Spleen (tissue), 11 donors: ENCODE results near the gene EDAR. TPM values are rescaled to one million over a fixed set of nuclear protein-coding genes. Genes with fewer than 3 reads are reported as not detected.

Experiments
- DNase-seq: peaks from one replicate; pipeline ENCODE4 v3.0.0-alpha.2; 2020
- H3K27ac ChIP-seq, 8 donors: fragments of 200-600 bp; sonication (generic) in 7 of 8; 1 replicate in 4 of 8; 2 replicates in 4 of 8; pipeline versions ENCODE4 v1.5.0 to v1.8.0; 2016 to 2021; ENCODE audit warnings: inconsistent platforms in 4 of 8, mild to moderate bottlenecking in 4 of 8, moderate library complexity in 1 of 8
- H3K27me3 ChIP-seq, 7 donors: fragments of 200-600 bp; sonication (generic) in 6 of 7; replicated peaks in 1 of 7; 1 replicate in 4 of 7; 2 replicates in 3 of 7; pipeline versions ENCODE4 v1.5.0 to v1.8.0; 2016 to 2021; ENCODE audit warnings: inconsistent platforms in 3 of 7, mild to moderate bottlenecking in 1 of 7
- H3K36me3 ChIP-seq, 6 donors: fragments of 200-600 bp; sonication (generic) in 5 of 6; 1 replicate in 4 of 6; 2 replicates in 2 of 6; pipeline versions ENCODE4 v1.5.0 to v1.8.0; 2016 to 2021; ENCODE audit warnings: inconsistent platforms in 2 of 6
- H3K4me1 ChIP-seq, 6 donors: fragments of 200-600 bp; sonication (generic) in 5 of 6; 1 replicate in 3 of 6; 2 replicates in 3 of 6; pipeline versions ENCODE4 v1.5.0 to v1.8.0; 2016 to 2021; ENCODE audit warnings: inconsistent platforms in 3 of 6
- H3K4me3 ChIP-seq, 8 donors: fragments of 200-600 bp; sonication (generic) in 7 of 8; 1 replicate in 4 of 8; 2 replicates in 4 of 8; pipeline versions ENCODE4 v1.5.0 to v1.8.0; 2016 to 2021; ENCODE audit warnings: inconsistent platforms in 4 of 8, mild to moderate bottlenecking in 4 of 8, moderate library complexity in 2 of 8
- H3K9me3 ChIP-seq, 8 donors: fragments of 200-600 bp; sonication (generic) in 7 of 8; 1 replicate in 4 of 8; 2 replicates in 4 of 8; pipeline versions ENCODE4 v1.5.0 to v1.8.0; 2016 to 2021; ENCODE audit warnings: inconsistent platforms in 4 of 8
- POLR2A ChIP-seq, 3 donors: fragments of 450-650 bp; IDR thresholded peaks; one replicate each; pipeline ENCODE4 v1.5.1; 2017; ENCODE audit warnings: antibody characterized with exemption in 3 of 3, mild to moderate bottlenecking in 1 of 3
- POLR2AphosphoS5 ChIP-seq, 3 donors: sonication (generic); formaldehyde crosslinking; IDR thresholded peaks; one replicate each; pipeline ENCODE4 v1.5.1; 2017; ENCODE audit warnings: antibody characterized with exemption in 3 of 3
- WGBS, 5 donors: extraction: QIAGEN DNeasy Blood & Tissue Kit in 3 of 5; methylation state at CpG; one replicate each; pipeline versions ENCODE4 v1.1.5 to v1.1.7; 2013 to 2018; 5-methylcytosine and 5-hydroxymethylcytosine counted together
- intact Hi-C: fragments of 100-400 bp; cut with DNase I; formaldehyde crosslinking; loops from one replicate; pipeline ENCODE4 v1.15.0; 2023; ENCODE audit warnings: low total_unique reads
- polyA plus RNA-seq, 3 donors: library from polyadenylated mRNA; stranded (reverse); fragments of 200-250 nt; gene quantifications; one replicate each; pipeline ENCODE4 v1.2.1, GENCODE V29; 2013
- total RNA-seq, 7 donors: library from RNA; depleted of rRNA in 3 of 7; stranded (reverse); fragments of >200 nt in 3 of 7; fragmentation: NEBNext Ultra II Directional in 4 of 7; extraction: Animal tissue kit (Norgen Biotek cat#: 25700) in 4 of 7; gene quantifications; one replicate each; pipeline versions ENCODE4 v1.1.0 to v1.2.1, GENCODE V29; 2016 to 2021
- TF ChIP-seq, protein P1 (sequence below), 11 experiments: fragments of 200-600 bp in 7 of 11; fragments of 450-650 bp in 4 of 11; sonication (generic) in 4 of 11; IDR thresholded peaks in 8 of 11; conservative IDR thresholded peaks in 3 of 11; 1 replicate in 7 of 11; 2 replicates in 4 of 11; pipeline versions ENCODE4 v1.4.0 to v1.8.0; 2016 to 2021; ENCODE audit warnings: antibody characterized with exemption in 11 of 11, inconsistent platforms in 4 of 11, mild to moderate bottlenecking in 1 of 11
- donor health status: healthy with polysubstance abuse.
- donor health status: DM: no; HTN: no; CAD: no; lungs with moderate emphysema.
- donor health status: DM: no; HTN: no; CAD: no.
- donor health status: Bipolar disorder and iron deficiency.
- donor health status: healthy.
- donor health status: DM: no; HTN: no; CAD: no.
- donor health status: DM: yes; HTN: yes; CAD: no.

EDAR gene
- total and polyA plus RNA-seq, 10 donors = 0.02 to 0.67 (median 0.15) TPM; not detected in 2

DNA sequence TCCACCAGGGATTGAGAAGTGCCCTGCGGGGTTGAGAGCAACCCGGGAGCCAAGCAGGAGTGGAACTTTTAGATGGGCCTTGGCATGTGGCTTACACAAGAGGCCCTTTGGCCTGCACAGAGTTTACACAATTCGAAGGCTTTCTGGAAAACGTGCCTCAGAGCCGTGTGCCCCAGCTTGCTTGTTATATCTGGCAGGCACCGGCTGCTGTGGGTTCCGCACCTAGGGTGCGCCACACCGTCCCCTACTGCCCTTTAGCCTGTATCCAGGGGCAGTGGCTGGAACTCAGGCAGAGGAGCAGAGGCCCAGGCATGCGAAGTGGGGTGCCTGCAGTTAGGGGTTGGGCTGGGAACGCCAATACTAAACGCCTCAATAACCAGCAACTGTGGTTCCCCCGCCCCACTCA, 32.9 kb upstream of the EDAR start:
- DNase-seq = no peak

DNA sequence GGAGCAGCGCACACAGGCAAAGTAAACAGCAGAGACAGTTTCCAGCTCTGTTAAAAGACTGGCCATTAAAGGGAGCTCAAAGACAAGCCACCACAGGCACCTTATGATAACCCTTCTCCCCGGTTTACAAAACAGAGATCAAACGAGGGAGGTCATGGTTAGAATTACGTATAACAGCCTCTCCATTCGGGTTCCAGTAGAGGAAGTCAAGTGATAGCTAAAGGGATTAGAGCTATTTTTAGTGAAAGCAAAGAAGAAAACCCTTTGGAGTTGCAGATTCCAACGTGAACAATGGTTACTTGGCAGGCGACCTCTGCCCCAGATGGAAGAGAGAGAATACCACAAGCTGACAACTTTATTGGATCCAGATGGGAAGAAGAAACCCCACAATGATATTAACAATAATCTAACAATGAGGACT, 31.2 kb upstream of the EDAR start:
- H3K4me3 ChIP-seq = no peak overlapping the region
- DNase-seq = no peak
- H3K27me3 ChIP-seq = peaks cover 0 to 21% (median 0%) of the 10 kb centered on the region in 7 donors
- H3K9me3 ChIP-seq = no peaks in the 10 kb centered on the region
- TF ChIP-seq POLR2AphosphoS5 (IDR thresholded peaks at IDR 0.05) (no peak), POLR2A (IDR thresholded peaks at IDR 0.05) (no peak)
- TF ChIP-seq, protein P1, sequence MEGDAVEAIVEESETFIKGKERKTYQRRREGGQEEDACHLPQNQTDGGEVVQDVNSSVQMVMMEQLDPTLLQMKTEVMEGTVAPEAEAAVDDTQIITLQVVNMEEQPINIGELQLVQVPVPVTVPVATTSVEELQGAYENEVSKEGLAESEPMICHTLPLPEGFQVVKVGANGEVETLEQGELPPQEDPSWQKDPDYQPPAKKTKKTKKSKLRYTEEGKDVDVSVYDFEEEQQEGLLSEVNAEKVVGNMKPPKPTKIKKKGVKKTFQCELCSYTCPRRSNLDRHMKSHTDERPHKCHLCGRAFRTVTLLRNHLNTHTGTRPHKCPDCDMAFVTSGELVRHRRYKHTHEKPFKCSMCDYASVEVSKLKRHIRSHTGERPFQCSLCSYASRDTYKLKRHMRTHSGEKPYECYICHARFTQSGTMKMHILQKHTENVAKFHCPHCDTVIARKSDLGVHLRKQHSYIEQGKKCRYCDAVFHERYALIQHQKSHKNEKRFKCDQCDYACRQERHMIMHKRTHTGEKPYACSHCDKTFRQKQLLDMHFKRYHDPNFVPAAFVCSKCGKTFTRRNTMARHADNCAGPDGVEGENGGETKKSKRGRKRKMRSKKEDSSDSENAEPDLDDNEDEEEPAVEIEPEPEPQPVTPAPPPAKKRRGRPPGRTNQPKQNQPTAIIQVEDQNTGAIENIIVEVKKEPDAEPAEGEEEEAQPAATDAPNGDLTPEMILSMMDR (IDR thresholded peaks at IDR 0.05 in 8 of 11, conservative IDR thresholded peaks at IDR 0.05 in 3 of 11) = no peak
- intact Hi-C loops = no loop called here
- no peaks in the 10 kb centered on the region for H3K36me3 ChIP-seq
- no peaks in the 10 kb centered on the region for H3K4me1 ChIP-seq
- H3K27ac ChIP-seq = no peak overlapping the region
- WGBS, 5 donors = 40 to 57% (median 45%) methylated on average over 7 of the region's 7 CpGs

More for the DNA sequence above, 32.9 kb upstream of the EDAR start:
- intact Hi-C loops = no loop called here
- TF ChIP-seq, protein P1 (IDR thresholded peaks at IDR 0.05 in 8 of 11, conservative IDR thresholded peaks at IDR 0.05 in 3 of 11) = no peak
- TF ChIP-seq POLR2AphosphoS5 (IDR thresholded peaks at IDR 0.05) = no peak
- no peak for TF ChIP-seq POLR2A (IDR thresholded peaks at IDR 0.05)
- Histone ChIP-seq H3K36me3 (no peaks in the 10 kb centered on the region), H3K9me3 (no peaks in the 10 kb centered on the region), H3K27me3 (peaks cover 0 to 21% (median 0%) of the 10 kb centered on the region in 7 donors), H3K4me3 (no peak overlapping the region), H3K4me1 (no peaks in the 10 kb centered on the region), H3K27ac (no peak overlapping the region)
- 90 to 94% (median 93%) methylated on average over 12 to 13 of the region's 13 CpGs for WGBS, 5 donors

DNA sequence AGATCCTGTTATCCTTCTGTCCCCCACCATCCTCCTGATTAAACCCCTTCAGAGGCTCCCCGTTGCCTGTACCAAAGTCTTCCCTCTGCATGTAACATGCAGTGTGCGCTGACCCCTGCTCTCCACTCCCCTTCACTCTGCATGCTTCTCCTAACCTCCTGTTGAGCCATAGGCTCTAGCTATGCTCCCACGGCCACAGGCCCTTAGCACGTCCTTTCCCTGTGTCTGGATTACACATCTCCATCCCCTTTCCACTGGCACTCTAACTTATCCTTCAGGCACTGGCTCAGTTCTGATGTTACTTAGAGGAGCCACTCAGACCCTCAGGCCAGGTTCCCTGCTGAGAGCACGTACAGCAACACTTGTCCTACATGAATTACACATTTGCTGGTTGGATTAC, 29.4 kb upstream of the EDAR start:
- Histone ChIP-seq H3K4me1 (no peaks in the 10 kb centered on the region), H3K9me3 (no peaks in the 10 kb centered on the region), H3K27ac (no peak overlapping the region), H3K4me3 (no peak overlapping the region), H3K27me3 (peaks cover 0 to 21% (median 0%) of the 10 kb centered on the region in 7 donors), H3K36me3 (no peaks in the 10 kb centered on the region)
- no peak for DNase-seq
- intact Hi-C loops = no loop called here
- TF ChIP-seq, protein P1 (IDR thresholded peaks at IDR 0.05 in 8 of 11, conservative IDR thresholded peaks at IDR 0.05 in 3 of 11) = no peak
- TF ChIP-seq POLR2A (IDR thresholded peaks at IDR 0.05) = no peak
- no peak for TF ChIP-seq POLR2AphosphoS5 (IDR thresholded peaks at IDR 0.05)
- WGBS, 5 donors = 86 to 95% (median 91%) methylated on average over 5 of the region's 5 CpGs

DNA sequence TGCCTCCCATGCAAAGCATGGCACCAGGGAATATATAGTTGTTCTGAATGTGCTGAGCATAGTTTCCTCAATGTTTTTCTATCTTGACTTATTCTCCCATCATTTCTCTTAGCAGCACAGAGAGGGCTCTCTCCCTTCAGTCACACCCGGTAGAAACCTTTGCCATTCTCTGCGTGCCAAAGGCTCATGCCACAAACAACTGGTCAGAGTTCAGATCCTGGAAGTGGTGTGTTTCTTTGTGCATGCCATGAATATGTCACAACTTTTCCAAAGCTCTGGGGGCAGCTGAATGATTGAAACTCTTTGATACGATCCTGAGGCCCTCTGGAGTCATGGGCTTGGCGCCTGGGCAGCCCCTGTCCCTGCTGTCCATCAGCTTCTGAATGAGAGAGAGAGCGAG, 28.0 kb upstream of the EDAR start:
- no peak for DNase-seq
- WGBS, 5 donors = 72 to 87% (median 77%) methylated on average over 5 of the region's 5 CpGs

More for the DNA sequence above, 28.0 kb upstream of the EDAR start:
- Histone ChIP-seq H3K9me3 (no peaks in the 10 kb centered on the region), H3K36me3 (no peaks in the 10 kb centered on the region), H3K4me3 (no peak overlapping the region), H3K27ac (no peak overlapping the region), H3K4me1 (no peaks in the 10 kb centered on the region), H3K27me3 (peaks cover 0 to 21% (median 0%) of the 10 kb centered on the region in 7 donors)
- intact Hi-C loops = no loop called here
- TF ChIP-seq POLR2AphosphoS5 (IDR thresholded peaks at IDR 0.05) (no peak), POLR2A (IDR thresholded peaks at IDR 0.05) (no peak)
- TF ChIP-seq, protein P1 (IDR thresholded peaks at IDR 0.05 in 8 of 11, conservative IDR thresholded peaks at IDR 0.05 in 3 of 11) = no peak
